SK-N-DZ (cell line): ENCODE measurements around the gene QARS1.

Source experiments
- DNase-seq: peaks from one replicate; pipeline ENCODE4 v3.0.0-alpha.2; 2015; ENCODE audit warnings: low spot score

QARS1 gene

GRCh38 chr3:49120438-49121131 lies 16.0 kb upstream of the QARS1 start, which contains the start of gene USP19:
Gene USP19, minus strand, starts transcription at chr3:49120823. Its CDS starts 1,678 bp downstream, at chr3:49119145.
- peak; percentile 89 for DNase-seq

GRCh38 chr3:49120096-49120437 lies 15.5 kb upstream of the QARS1 start:
- no peak for DNase-seq

- no peak for DNase-seq
Measured at GRCh38 chr3:49119439-49119838, 14.9 kb upstream of the QARS1 start.

- no peak for DNase-seq
Measured at GRCh38 chr3:49119036-49119435, 14.5 kb upstream of the QARS1 start.

- DNase-seq = no peak
Measured at GRCh38 chr3:49112262-49112661, 7.7 kb upstream of the QARS1 start.

GRCh38 chr3:49111347-49111746 lies 6.8 kb upstream of the QARS1 start:
- DNase-seq = no peak

GRCh38 chr3:49110780-49111179 lies 6.2 kb upstream of the QARS1 start:
- no peak for DNase-seq

GRCh38 chr3:49108346-49108745 lies 3.8 kb upstream of the QARS1 start:
- no peak for DNase-seq

- no peak for DNase-seq
Measured at GRCh38 chr3:49104052-49104426, 518 bp downstream of the QARS1 start.

GRCh38 chr3:49100046-49100615 lies 4.4 kb downstream of the QARS1 start:
- no peak for DNase-seq

GRCh38 chr3:49098910-49099630 lies 5.5 kb downstream of the QARS1 start:
- no peak for DNase-seq

GRCh38 chr3:49098429-49098828 lies 6.1 kb downstream of the QARS1 start:
- DNase-seq = no peak

- peak; percentile 98 for DNase-seq
Measured at GRCh38 chr3:49093853-49094767, 10.4 kb downstream of the QARS1 start, which contains the start of gene QRICH1. Gene QRICH1, minus strand, starts transcription at chr3:49094071. Its CDS starts 17,054 bp downstream, at chr3:49077017.

GRCh38 chr3:49092938-49093852 lies 11.4 kb downstream of the QARS1 start:
- DNase-seq = peak; percentile 74

- DNase-seq = no peak
Measured at GRCh38 chr3:49081429-49081828, 23.1 kb downstream of the QARS1 start.

GRCh38 chr3:49079270-49079669 lies 25.3 kb downstream of the QARS1 start:
- no peak for DNase-seq

- no peak for DNase-seq
Measured at GRCh38 chr3:49076646-49077045, 27.9 kb downstream of the QARS1 start.

- DNase-seq = no peak
Measured at GRCh38 chr3:49076116-49076515, 28.4 kb downstream of the QARS1 start.

- no peak for DNase-seq
Measured at GRCh38 chr3:49058011-49058410, 46.5 kb downstream of the QARS1 start.

- DNase-seq = no peak
Measured at GRCh38 chr3:49057268-49057667, 47.3 kb downstream of the QARS1 start.
